Stimulated activated CD8-positive, alpha-beta memory T cell treated with anti-CD3 and anti-CD28 coated beads, Interleukin-12 subunit alpha, Interleukin-12 subunit beta, amount 100 ng/mL, for 1 hour (primary cell): Measurements from ENCODE around the gene INPP4B.
"Not testable (repeated sequence)": the region's sequence is repeated elsewhere in the genome, so short reads cannot be mapped to it uniquely, and the experiment has no call there.

Experiments
- DNase-seq: peaks from one replicate; pipeline ENCODE4 v3.0.0-alpha.2; 2020; ENCODE audit warnings: low read depth

Gene INPP4B

DNA sequence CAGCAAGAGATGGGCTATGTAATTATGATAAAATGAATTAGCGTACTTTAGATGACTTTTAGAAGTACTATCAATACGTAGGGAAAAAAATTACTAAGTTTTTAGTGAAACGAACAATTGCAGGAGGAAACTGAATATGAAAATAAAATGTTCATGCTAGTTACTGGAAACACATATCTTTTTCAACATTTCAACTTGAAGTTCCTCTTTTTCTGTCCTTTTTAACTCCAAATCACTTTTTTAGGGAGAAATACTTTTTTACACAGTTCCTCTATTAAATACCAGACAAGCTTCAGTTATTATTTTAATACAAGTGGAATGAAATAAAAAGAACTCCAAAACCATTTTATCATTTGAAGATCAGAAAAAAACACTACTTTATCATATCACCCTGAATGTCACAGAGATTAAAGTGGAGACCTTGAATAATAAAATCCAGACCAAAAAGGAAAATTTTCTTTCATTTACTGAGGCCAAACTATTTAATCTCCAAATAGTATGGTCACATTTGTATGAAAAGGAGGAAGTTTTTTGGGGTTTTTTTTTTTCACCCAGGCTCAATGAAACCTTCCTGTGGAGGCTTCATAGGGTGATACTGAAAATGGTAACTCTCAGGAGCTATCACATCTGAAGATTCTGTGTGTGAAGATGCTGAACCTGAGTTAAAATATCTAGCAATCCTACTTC, 306.2 kb downstream of the INPP4B start:
- DNase-seq = no peak

DNA sequence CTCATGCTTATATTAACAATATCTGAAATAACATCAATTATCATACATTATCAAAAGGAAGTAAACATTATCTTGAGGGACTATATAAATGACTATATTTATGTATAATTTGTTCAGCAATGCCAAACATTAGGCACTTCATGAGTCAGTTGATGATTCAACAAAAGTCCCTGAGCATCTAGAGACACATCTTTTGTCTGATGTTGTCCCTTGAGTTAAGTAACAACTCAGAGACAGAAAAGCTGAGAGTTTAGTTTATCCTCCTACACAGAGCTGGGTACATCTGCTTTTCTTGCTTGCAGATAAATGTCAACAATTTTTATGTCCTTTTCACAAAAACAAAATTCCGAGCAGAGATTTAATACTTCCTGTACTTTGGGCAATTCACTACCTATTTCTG, 311.1 kb downstream of the INPP4B start:
- no peak for DNase-seq

DNA sequence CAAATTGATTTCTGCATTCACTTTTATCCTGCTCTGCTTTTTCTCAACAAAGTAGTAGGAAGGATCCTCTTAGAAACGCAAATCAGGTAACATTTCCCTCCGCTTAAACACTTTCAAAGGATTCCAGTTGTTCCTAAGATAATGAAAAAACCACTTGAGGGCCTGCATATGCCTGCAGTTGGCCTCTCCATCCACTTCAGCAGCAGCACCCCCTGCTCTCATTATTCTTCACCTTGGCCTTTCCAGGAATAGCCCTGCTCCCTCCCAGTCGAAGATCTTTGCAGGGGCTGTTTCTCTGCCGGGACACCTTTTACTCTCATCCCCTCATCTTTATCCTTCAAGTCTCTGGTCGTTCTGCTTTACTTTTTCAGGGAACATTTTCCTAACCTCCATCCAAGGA, 314.0 kb downstream of the INPP4B start:
- no peak for DNase-seq

GRCh38 chr4:142530728-142531127, 315.4 kb downstream of the INPP4B start:
- no peak for DNase-seq

GRCh38 chr4:142528433-142528832, 317.7 kb downstream of the INPP4B start:
- no peak for DNase-seq

DNA sequence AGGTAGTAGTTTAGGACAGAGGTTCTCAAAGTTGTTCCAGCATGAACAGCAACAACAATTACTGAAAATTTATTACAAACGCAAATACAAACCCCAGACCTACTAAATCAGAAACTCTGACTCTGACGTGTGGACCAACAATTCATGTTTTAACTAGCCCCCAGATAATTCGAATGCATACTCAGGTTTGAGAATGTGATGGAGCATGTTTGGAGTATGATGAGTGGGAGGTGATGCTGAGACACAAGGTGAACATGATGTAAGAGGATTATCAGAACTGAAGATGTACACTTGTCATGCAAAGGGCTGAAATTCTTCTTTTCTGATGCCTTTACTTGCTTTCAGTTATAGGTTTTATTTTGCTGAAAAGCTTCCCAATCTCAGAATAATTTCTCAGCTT, 323.0 kb downstream of the INPP4B start:
- DNase-seq = no peak

DNA sequence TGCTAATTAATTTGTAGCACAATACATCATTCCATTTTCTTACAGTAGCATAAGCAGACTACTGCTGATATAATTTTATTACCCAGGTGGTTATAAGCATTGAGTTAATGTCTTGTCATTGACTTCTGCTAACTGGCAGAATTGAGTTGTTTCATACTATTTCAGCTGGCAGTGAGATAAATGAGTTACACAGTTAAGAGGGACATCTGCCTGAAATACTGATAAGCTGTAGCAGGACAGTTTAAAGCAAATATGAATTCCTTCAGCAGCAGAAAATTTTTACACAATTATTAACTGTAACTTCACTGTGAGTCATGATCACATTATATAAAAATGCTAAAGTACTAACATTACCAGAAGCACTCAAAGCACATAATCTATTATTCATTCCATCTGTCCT, 326.8 kb downstream of the INPP4B start:
- DNase-seq = no peak

DNA sequence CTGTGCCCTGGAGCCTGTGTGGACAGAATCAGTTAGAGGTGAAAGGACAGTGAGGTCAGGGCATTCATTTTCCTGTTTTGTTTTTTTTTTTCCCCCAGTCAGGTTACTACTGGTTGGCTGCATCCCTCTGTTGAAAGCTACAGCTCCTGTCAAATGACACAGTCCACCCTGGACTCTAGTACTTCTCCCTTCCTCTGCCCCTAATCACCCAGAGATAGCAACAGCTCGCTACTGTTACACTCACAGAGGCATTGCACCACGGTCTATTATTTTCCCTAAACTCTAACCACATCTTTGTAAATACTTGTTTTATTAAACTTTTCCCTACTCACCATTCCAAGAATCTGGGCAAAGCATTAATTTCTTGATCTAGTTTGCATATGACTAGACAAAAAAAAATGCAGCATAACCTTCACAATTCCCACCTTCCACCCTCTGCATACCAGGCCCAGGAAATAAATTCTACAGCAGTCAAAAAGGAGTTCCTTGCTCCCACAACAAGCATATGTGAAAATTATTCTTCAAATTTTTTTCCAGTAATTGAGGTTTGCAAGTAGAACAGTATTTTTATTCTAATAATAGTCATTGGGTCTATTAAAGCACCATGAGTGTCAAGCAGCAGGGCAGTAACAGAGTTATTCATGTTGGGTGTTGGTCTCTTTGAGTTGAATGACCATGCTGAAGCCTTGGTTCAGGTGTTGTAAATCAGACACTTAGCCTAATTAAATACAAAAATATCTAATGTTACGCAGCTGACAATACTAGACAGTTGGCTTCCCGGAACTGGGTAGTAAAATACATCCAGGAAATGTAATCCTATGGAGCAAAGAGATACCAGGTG, 329.2 kb downstream of the INPP4B start:
- no peak for DNase-seq

DNA sequence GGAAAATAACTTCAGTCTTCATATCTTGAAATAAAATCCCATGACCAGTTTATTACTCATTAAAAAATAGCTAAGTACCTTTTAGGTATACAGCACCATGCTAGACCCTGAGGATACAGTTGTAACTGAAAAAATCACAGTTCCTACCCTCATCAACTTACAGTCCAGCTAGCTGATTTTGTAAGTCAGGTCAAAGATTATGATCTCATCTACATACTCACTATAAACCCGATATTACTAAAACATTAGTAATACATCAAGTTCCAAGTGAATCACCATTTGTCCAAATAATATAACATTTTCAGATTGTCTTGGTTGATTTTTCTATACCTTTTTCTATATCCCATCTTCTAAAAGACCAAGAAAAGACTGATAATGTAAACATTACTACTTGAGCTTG, 333.9 kb downstream of the INPP4B start:
- no peak for DNase-seq

DNA sequence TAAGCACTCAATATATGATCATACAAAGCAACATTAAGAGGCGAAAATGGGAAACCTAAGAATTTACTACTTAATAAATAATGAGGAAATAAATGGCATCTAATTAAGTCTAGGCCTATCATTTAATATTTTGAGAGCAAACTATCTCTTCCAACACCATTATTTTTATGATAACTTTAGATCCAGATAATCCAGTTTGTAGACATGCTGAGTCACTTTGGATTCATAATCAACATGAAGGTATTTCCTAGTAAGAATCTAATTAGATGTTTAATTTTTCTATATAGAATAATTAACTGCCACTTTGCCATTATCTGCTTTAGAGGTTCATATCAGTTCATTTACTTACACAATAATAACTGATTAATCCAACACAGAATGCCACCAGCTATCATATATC, 336.2 kb downstream of the INPP4B start:
- no peak for DNase-seq

DNA sequence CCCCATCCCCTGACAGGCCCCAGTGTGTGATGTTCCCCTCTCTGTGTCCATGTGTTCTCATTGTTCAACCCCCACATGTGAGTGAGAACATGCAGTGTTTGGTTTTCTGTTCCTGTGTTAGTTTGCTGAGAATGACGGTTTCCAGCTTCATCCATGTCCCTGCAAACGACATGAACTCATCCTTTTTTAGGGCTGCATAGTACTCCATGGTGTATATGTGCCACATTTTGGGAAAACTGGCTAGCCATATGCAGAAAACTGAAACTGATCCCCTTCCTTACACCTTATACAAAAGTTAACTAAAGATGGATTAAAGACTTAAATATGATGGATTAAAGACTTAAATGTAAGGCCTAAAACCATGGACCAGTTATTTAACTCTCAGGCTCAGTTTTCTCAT, 336.7 kb downstream of the INPP4B start:
- DNase-seq = not testable (repeated sequence)

DNA sequence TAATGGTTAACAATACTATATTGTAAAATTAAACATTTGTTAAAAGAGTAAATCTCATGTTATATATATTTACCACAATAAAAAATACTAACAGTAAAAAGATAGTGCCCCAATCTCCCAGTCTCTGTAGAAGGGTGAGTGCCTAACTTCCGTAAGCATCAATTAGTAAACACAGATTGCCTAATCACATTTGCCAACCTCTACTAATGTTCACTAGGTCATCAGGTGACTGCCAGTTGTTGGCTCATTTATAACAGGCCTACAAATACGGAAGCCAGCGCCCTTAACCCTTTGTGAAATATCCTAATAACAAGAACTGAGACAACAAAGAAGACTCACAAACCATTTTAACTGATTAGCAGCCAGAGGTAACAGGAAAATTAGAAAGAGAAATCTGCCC, 345.1 kb downstream of the INPP4B start:
- no peak for DNase-seq

- DNase-seq = no peak
These were observed 348.5 kb downstream of the INPP4B start for GRCh38 chr4:142497606-142498005.

GRCh38 chr4:142493255-142494110, 352.6 kb downstream of the INPP4B start:
- no peak for DNase-seq

DNA sequence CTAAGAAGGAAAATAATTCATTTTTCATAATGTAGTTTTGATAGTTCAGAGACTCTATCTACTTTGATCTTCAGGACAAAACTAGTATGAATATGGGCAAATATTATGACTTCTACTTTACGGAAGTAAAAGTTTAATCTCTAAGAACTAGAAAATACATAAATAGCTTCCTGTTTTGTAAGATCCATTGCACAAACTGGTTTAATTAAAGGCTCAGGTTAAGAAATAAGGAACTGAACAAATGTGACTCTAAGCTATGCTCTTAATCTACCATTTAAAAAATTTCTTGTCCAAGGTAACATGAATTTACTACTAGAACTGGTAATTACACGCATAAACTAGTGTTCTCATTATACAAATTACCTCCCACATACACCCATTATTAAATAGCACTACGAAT, 360.6 kb downstream of the INPP4B start:
- DNase-seq = no peak

- no peak for DNase-seq
These were observed 365.9 kb downstream of the INPP4B start for GRCh38 chr4:142480244-142480643.

GRCh38 chr4:142475663-142476062, 370.4 kb downstream of the INPP4B start:
- DNase-seq = no peak

- DNase-seq = no peak
These were observed 371.6 kb downstream of the INPP4B start for GRCh38 chr4:142474398-142475087.

DNA sequence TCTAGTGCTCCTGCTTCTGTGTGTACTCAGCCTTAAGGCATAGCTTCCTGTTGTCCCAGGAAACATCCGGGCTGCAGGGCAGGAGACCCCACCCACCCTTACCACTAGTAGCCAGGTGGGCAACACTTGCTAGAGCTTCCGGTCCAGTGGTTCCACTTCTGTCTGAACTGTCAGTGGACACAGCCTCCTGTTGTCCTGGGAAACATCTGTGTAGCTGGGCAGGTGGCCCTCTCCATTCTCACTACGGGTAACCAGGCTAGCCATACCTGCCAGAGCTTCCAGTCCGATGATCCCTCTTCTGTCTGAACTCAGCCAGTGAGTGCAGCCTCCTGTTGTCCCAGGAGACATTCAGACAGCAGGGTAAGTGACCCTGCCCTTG, 372.2 kb downstream of the INPP4B start:
- no peak for DNase-seq

DNA sequence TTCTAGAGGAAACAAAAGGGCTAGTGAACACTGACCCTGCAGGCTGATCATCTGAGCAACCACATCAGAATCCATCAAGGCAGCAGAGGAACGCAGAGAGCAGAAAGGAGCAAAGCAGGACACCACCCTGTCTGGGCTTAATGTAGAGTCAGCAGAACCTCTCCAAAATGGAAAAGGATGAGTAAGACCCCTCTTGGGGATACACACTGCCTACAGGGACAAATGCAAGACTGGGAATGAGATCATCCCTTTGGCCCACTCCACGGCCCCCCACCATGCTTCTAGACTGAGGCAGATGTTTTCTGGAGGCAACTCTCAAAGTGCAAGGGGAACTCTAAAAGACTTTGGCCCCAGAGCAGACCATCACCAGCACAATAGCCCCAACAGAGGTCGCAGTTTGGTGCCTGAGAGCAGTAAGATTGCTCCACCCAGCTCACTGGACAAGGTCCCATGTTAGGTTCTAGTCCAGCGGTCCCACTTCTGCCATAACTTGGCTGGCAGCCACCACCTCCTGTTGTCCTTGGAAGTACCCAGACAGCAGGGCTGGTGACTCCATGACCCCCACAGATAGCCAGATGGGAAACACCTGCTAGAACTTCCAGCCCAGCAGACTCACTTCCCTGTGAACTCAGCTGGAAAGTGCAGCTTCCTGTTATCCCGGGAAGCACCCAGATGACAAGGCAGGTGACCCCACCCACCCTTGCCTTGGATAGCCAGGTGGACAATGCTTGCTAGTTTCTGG, 372.7 kb downstream of the INPP4B start:
- DNase-seq = no peak

DNA sequence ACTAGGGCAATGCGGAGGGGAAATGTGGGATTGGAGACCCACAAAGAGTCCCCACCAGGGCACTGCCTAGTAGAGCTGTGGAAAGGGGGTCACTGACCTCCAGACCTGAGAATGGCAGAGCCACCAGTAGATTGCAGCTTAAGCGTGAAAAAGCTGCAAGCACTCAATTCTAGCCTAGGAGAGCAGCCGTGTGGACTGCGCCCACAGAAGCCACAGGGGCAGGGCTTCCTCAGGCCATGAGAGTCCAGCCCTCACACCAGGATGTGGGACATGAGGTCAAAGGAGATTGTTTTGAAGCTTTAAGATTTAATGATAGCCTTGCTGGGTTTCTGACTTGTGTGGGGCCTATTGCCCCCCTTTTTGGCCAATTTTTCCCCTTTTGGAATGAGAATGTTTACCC, 379.0 kb downstream of the INPP4B start:
- DNase-seq = no peak
